Heart left ventricle (tissue), 16 donors: ENCODE measurements around the gene ARHGDIB. TPM values are rescaled to one million over a fixed set of nuclear protein-coding genes. Genes with fewer than 3 reads are reported as not detected.

Experiments used
- ATAC-seq, 4 donors: fragments of 200-7000 bp; cut with Tn5 transposase; one replicate each; pipeline ENCODE4 v1.9.1; 2020 to 2022; ENCODE audit warnings: moderate library complexity in 4 of 4, mild to moderate bottlenecking in 3 of 4, moderate number of reproducible peaks in 1 of 4
- DNase-seq, 5 donors: peaks; one replicate each; pipeline ENCODE4 v3.0.0-alpha.2; 2020
- H3K27ac ChIP-seq, 12 donors: fragments of 200-600 bp; sonication (generic) in 4 of 12; one replicate each; pipeline versions ENCODE4 v1.5.0 to v1.8.0; 2016 to 2022; ENCODE audit warnings: mild to moderate bottlenecking in 2 of 12
- H3K27me3 ChIP-seq, 9 donors: fragments of 200-600 bp; sonication (generic) in 2 of 9; one replicate each; pipeline versions ENCODE4 v1.5.1 to v1.8.0; 2016 to 2022; ENCODE audit warnings: mild to moderate bottlenecking in 3 of 9
- H3K36me3 ChIP-seq, 9 donors: fragments of 200-600 bp; sonication (generic) in 2 of 9; one replicate each; pipeline versions ENCODE4 v1.5.0 to v1.8.0; 2018 to 2022; ENCODE audit warnings: mild to moderate bottlenecking in 2 of 9
- H3K4me1 ChIP-seq, 12 donors: fragments of 200-600 bp; sonication (generic) in 4 of 12; one replicate each; pipeline versions ENCODE4 v1.5.0 to v1.8.0; 2016 to 2022; ENCODE audit warnings: mild to moderate bottlenecking in 3 of 12
- H3K4me3 ChIP-seq, 12 donors: fragments of 200-600 bp; sonication (generic) in 4 of 12; one replicate each; pipeline versions ENCODE4 v1.5.0 to v1.8.0; 2017 to 2022; ENCODE audit warnings: mild to moderate bottlenecking in 9 of 12, moderate library complexity in 4 of 12
- H3K9me3 ChIP-seq, 12 donors: fragments of 200-600 bp; sonication (generic) in 4 of 12; one replicate each; pipeline versions ENCODE4 v1.5.0 to v1.8.0; 2016 to 2022; ENCODE audit warnings: mild to moderate bottlenecking in 1 of 12
- POLR2A ChIP-seq, 2 donors: fragments of 450-650 bp; IDR thresholded peaks; one replicate each; pipeline ENCODE4 v1.6.1; 2017; ENCODE audit warnings: antibody characterized with exemption in 2 of 2, mild to moderate bottlenecking in 2 of 2, moderate library complexity in 2 of 2
- WGBS, 4 donors: extraction: QIAGEN DNeasy Blood & Tissue Kit in 2 of 4; methylation state at CpG; one replicate each; pipeline versions ENCODE4 v1.1.5 to v1.1.7; 2013 to 2018; 5-methylcytosine and 5-hydroxymethylcytosine counted together
- intact Hi-C, 10 donors: fragments of 100-400 bp; cut with DNase I; formaldehyde crosslinking; loops; one replicate each; pipeline versions ENCODE4 v1.11.1 to v1.14.2; 2022
- polyA plus RNA-seq, 2 donors: library from polyadenylated mRNA; stranded (reverse); fragments of 200-250 nt; gene quantifications; one replicate each; pipeline ENCODE4 v1.2.3, GENCODE V29; 2013
- total RNA-seq, 9 donors: library from RNA; depleted of rRNA in 2 of 9; stranded (reverse); fragments of >200 nt in 2 of 9; fragmentation: NEBNext Ultra II Directional in 3 of 9; extraction: Animal tissue kit (Norgen Biotek cat#: 25700) in 3 of 9; gene quantifications; one replicate each; pipeline versions ENCODE4 v1.1.0 to v1.2.4, GENCODE V29; 2016 to 2023
- TF ChIP-seq, protein P1 (sequence below), 12 donors: fragments of 200-600 bp; sonication (generic) in 4 of 12; IDR thresholded peaks; one replicate each; pipeline versions ENCODE4 v1.5.0 to v1.8.0; 2018 to 2022; ENCODE audit warnings: antibody characterized with exemption in 12 of 12, mild to moderate bottlenecking in 5 of 12
- donor health status: ischemic (EF 13 %, LVEDD 7.1; RV severe dilation, severe dysfunction).
- donor health status: healthy with polysubstance abuse.
- donor health status: DM: no; HTN: yes; CAD: no.
- donor health status: DM: no; HTN: no; CAD: no.
- donor health status: ischemic (EF 25% LVEDD 6.9; RV normal size, moderate dysfunction).
- donor health status: ischemic (EF 25% LVEDD 5.7; RV mildly dilated, moderate dysfunction).
- donor health status: healthy.
- donor health status: DM: yes; HTN: yes; CAD: no.
- donor health status: ischemic (EF 35%, LVEDD 5.7; RV mildly dilated, moderate dysfunction).
- donor health status: nonischemic (EF 11% LVEDD 7.7; RV severe dilation, severe dysfunction).
- donor health status: DM: yes; HTN: yes; CAD: no.
- donor health status: PGD.
- donor health status: ischemic (EF 29% LVEDD 5.4; RV normal size, mild dysfunction).
- donor health status: nonischemic (EF 23%, LVEDD 6.1; RV moderate dilation, normal function).

The ARHGDIB gene
- total and polyA plus RNA-seq, 11 donors, result 30.5 to 256 (median 65.8) TPM

DNA sequence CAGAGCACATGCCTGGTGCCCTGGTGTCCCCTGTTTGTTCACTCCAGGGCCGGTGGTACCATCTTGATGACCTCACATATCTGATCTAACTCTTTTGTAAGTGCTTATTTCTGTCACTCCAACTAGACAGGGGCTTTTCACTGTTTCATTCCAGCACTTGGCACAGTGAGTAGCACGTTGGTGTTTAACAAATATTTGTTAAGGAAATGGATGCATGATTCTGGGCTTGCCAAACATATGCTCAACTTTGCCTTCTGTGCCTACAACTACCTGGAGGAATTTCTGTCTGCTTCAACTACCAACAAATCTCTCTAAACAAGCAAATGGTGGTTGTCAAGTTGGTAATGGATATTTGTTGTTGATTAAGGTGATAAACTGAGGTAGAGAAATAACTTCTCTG lies 43.0 kb upstream of the ARHGDIB start:
- ATAC-seq, result no peak

DNA sequence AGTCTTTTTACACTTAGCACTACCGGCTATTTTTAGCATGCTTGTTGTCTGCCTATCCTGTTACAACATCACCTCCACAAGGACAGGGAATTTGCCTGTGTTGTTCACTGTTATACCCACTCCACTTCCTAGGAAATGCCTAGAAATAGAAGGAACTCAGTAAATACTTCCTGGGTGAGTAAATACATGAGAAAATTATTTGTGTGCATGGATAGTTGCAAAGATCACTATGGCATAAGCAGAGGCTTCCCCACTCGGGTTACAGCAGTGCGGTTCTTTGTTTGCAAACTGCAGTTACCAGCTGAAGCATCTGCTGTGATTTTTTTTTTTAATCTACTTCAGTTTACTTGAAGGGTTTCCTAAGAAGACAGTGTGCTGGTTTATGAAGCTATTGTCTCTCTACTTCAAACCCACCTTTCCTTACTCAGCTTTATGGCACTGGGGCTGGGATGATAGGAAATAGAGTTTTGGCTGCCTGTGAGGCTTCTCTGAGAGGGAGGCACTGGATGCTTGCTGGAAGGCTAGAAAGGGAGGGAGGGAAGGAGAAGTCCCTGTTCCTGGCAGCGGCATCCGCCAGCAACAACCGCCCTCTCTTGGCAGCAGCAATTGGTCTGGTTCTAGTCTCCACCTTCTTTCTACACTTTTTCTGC lies 40.5 kb upstream of the ARHGDIB start:
- WGBS, 4 donors, result 17 to 20% (median 18%) methylated on average over 6 of the region's 6 CpGs
- intact Hi-C loops, result loop anchor here in 8 of 10 donors (5.0 to 10.0 kb wide), 6 partner anchors 123 to 277 kb away; partner anchors contain the start of gene RERG (in 4 of the 8)

More for the DNA sequence above, 43.0 kb upstream of the ARHGDIB start:
- no peaks in the 10 kb centered on the region for H3K9me3 ChIP-seq
- WGBS, 4 donors, result 51 to 60% (median 57%) methylated on average over 2 of the region's 2 CpGs
- DNase-seq, result no peak
- H3K4me1 ChIP-seq, result peaks cover 0 to 13% (median 7%) of the 10 kb centered on the region in 12 donors
- H3K36me3 ChIP-seq, result no peaks in the 10 kb centered on the region
- no peak for TF ChIP-seq POLR2A (IDR thresholded peaks at IDR 0.05)
- TF ChIP-seq, protein P1, sequence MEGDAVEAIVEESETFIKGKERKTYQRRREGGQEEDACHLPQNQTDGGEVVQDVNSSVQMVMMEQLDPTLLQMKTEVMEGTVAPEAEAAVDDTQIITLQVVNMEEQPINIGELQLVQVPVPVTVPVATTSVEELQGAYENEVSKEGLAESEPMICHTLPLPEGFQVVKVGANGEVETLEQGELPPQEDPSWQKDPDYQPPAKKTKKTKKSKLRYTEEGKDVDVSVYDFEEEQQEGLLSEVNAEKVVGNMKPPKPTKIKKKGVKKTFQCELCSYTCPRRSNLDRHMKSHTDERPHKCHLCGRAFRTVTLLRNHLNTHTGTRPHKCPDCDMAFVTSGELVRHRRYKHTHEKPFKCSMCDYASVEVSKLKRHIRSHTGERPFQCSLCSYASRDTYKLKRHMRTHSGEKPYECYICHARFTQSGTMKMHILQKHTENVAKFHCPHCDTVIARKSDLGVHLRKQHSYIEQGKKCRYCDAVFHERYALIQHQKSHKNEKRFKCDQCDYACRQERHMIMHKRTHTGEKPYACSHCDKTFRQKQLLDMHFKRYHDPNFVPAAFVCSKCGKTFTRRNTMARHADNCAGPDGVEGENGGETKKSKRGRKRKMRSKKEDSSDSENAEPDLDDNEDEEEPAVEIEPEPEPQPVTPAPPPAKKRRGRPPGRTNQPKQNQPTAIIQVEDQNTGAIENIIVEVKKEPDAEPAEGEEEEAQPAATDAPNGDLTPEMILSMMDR (IDR thresholded peaks at IDR 0.05), result no peak
- intact Hi-C loops, result loop anchor here in 8 of 10 donors (5.0 to 10.0 kb wide), 6 partner anchors 120 to 280 kb away; partner anchors contain the start of gene RERG (in 4 of the 8)
- H3K27ac ChIP-seq, result no peak overlapping the region
- peaks cover 0 to 8% (median 0%) of the 10 kb centered on the region in 9 donors for H3K27me3 ChIP-seq
- H3K4me3 ChIP-seq, result no peak overlapping the region

DNA sequence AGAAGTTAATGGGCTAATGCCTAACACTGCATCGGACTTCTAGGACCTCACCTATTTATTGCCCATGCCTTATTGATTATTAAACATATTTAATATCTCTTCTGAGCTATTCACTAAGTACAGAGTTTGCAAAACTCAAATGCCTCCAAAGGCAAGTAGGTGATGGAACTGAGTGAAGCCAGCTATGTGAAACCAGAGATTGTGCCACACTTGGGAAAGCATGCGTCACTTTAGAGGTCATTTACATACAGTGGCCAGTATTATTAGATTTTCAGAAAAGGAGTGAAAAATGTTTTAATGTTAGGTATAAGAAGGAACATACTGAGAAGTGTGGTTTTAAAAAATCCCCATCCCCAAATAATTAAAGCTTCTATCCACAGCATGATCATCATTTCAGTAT lies 39.2 kb upstream of the ARHGDIB start:
- H3K27me3 ChIP-seq, result peaks cover 0 to 7% (median 0%) of the 10 kb centered on the region in 9 donors
- intact Hi-C loops, result loop anchor here in 8 of 10 donors (5.0 to 10.0 kb wide), 6 partner anchors 124 to 276 kb away; partner anchors contain the start of gene RERG (in 4 of the 8)
- H3K4me1 ChIP-seq, result peaks cover 0 to 15% (median 7%) of the 10 kb centered on the region in 12 donors
- TF ChIP-seq, protein P1 (IDR thresholded peaks at IDR 0.05), result no peak
- no peak for TF ChIP-seq POLR2A (IDR thresholded peaks at IDR 0.05)
- no peaks in the 10 kb centered on the region for H3K36me3 ChIP-seq
- no peak for DNase-seq
- no peak overlapping the region for H3K4me3 ChIP-seq
- H3K27ac ChIP-seq, result peak overlapping the region in 1 of 12 donors; percentile 62
- peaks cover 0 to 3% (median 0%) of the 10 kb centered on the region in 12 donors for H3K9me3 ChIP-seq
- 91 to 94% (median 93%) methylated on average over 2 of the region's 2 CpGs for WGBS, 4 donors
- ATAC-seq, result no peak

More for the DNA sequence above, 40.5 kb upstream of the ARHGDIB start:
- peaks cover 0 to 7% (median 0%) of the 10 kb centered on the region in 9 donors for H3K27me3 ChIP-seq
- ATAC-seq (peak; percentile 67 to 91 (median 78)), DNase-seq (peak in 4 of 5 donors; percentile 23 to 62 (median 56))
- TF ChIP-seq, protein P1 (IDR thresholded peaks at IDR 0.05), result peak in 1 of 12 donors; percentile 12
- no peak for TF ChIP-seq POLR2A (IDR thresholded peaks at IDR 0.05)
- H3K9me3 ChIP-seq, result no peaks in the 10 kb centered on the region
- no peak overlapping the region for H3K4me3 ChIP-seq
- no peaks in the 10 kb centered on the region for H3K36me3 ChIP-seq
- peaks cover 0 to 13% (median 7%) of the 10 kb centered on the region in 12 donors for H3K4me1 ChIP-seq
- H3K27ac ChIP-seq, result peak overlapping the region in 5 of 12 donors; percentile 12 to 76 (median 15)

DNA sequence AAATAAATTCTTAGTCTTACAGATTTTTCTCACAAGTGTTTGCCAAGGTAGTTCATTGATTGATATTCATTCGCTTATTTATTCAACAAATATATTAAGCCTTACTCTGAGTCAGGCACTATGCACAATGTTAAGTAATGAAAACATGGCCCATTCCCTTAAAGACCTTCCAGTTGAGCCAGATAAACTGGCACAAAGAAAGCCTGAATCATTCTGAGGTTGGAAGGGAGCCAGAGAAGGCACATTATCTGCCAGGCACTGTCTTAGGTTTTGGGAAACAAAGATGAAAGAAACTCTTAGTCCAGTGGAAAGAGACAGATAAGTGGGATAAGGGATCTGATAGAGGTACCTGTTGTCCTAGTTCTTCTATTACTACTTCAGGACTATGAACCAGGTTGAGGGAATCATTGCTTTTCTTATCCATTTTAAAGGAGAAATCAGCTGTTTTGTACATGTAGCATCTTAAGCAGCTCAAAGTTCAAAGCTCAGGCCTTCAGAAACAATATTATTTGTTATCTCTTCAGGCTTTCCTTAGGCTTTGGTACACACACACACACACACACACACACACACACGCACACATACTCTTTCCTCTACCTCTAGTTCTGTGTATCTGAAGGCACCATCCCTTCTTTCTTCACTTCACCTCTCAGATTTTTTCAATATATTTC lies 38.4 kb upstream of the ARHGDIB start:
- intact Hi-C loops, result loop anchor here in 9 of 10 donors (5.0 to 10.0 kb wide), 11 partner anchors 125 to 368 kb away; partner anchors contain the start of gene RERG (in 6 of the 9)
- peaks cover 0 to 7% (median 0%) of the 10 kb centered on the region in 9 donors for H3K27me3 ChIP-seq

More for the DNA sequence above, 38.4 kb upstream of the ARHGDIB start:
- TF ChIP-seq POLR2A (IDR thresholded peaks at IDR 0.05), result no peak
- TF ChIP-seq, protein P1 (IDR thresholded peaks at IDR 0.05), result no peak
- Histone ChIP-seq H3K9me3 (peaks cover 0 to 3% (median 0%) of the 10 kb centered on the region in 12 donors), H3K4me1 (peaks cover 0 to 21% (median 9%) of the 10 kb centered on the region in 12 donors), H3K4me3 (no peak overlapping the region), H3K27ac (peak overlapping the region in 1 of 12 donors; percentile 62), H3K36me3 (no peaks in the 10 kb centered on the region)
- ATAC-seq (no peak), DNase-seq (no peak)
- WGBS, 4 donors, result 90 to 99% (median 92%) methylated on average over 2 of the region's 2 CpGs
